GM12878 (cell line): ENCODE measurements around the gene RAD51B. TPM values are rescaled to one million over a fixed set of nuclear protein-coding genes. Genes with fewer than 3 reads are reported as not detected.

ENCODE experiments used
- ATAC-seq: fragments of 200-7000 bp; cut with Tn5 transposase; 3 replicates; pipeline ENCODE4 v1.9.1; 2020; ENCODE audit warnings: mild to moderate bottlenecking, moderate library complexity
- BruUV-seq: library from RNA; stranded (reverse); fragments of 400-500 nt; replicated peaks from 2 replicates; lab custom pipeline; 2021; lab: Mats Ljungman, UMichigan
- CTCF ChIA-PET: fragments of 300-600 bp; sonication (Branson Sonifier 250); formaldehyde crosslinking; extraction: SDS; loops from one replicate; lab custom pipeline; 2021; ENCODE audit warnings: inconsistent platforms; lab: Yijun Ruan, JAX
- POLR2A ChIA-PET: fragments of 350-600 bp; formaldehyde crosslinking; extraction: SDS; loops from one replicate; lab custom pipeline; 2021; ENCODE audit warnings: inconsistent platforms; lab: Charles Lee
- RAD21 ChIA-PET: fragments of 300-600 bp; sonication (Branson Sonifier 250); formaldehyde crosslinking; loops from one replicate; lab custom pipeline; 2023; ENCODE audit warnings: antibody characterized with exemption; ENCODE audit not compliant: unreplicated experiment; lab: Charles Lee
- SMC1A ChIA-PET: fragments of 300-600 bp; sonication (Branson Sonifier 250); formaldehyde crosslinking; loops from one replicate; lab custom pipeline; 2023; ENCODE audit not compliant: unreplicated experiment, uncharacterized antibody; lab: Charles Lee
- DNase-seq: peaks from one replicate; pipeline ENCODE4 v3.0.0-alpha.2; 2011; ENCODE audit warnings: low read depth, low spot score
- FAIRE-seq: peaks from 3 replicates; lab custom pipeline; 2011; peaks lifted over from hg19 to GRCh38; lab: Jason Lieb, UNC
- H2AFZ ChIP-seq: 2 replicates; pipeline ENCODE4 v1.6.0; 2011; ENCODE audit warnings: low read depth, low read length, control low read depth; ENCODE audit not compliant: control insufficient read depth
- H3K27ac ChIP-seq: 2 replicates; pipeline ENCODE4 v1.5.1; 2011; ENCODE audit warnings: control low read depth; ENCODE audit not compliant: control insufficient read depth, insufficient read depth
- H3K27me3 ChIP-seq, 2 experiments: replicated peaks in 1 of 2; 2 replicates each; pipeline versions ENCODE4 v1.6.0 to v1.6.1; 2011; ENCODE audit warnings: low read length in 1 of 2; ENCODE audit not compliant: control insufficient read depth in 2 of 2, insufficient read depth in 2 of 2
- H3K36me3 ChIP-seq, 2 experiments: 2 replicates each; pipeline ENCODE4 v1.5.1; 2011; ENCODE audit warnings: low read length in 1 of 2; ENCODE audit not compliant: control insufficient read depth in 2 of 2, insufficient read depth in 2 of 2
- H3K4me1 ChIP-seq: 2 replicates; pipeline ENCODE4 v1.6.1; 2011; ENCODE audit warnings: mild to moderate bottlenecking, low read length, moderate library complexity, mixed read lengths; ENCODE audit not compliant: control insufficient read depth, insufficient read depth
- H3K4me2 ChIP-seq: 2 replicates; pipeline ENCODE4 v1.6.0; 2011; ENCODE audit warnings: control low read depth; ENCODE audit not compliant: control insufficient read depth, insufficient read depth
- H3K4me3 ChIP-seq: fragments of 200-600 bp; sonication (generic); 2 replicates; pipeline ENCODE4 v1.5.1; 2016
- H3K79me2 ChIP-seq: 2 replicates; pipeline ENCODE4 v1.6.0; 2011; ENCODE audit warnings: low read length; ENCODE audit not compliant: control insufficient read depth, insufficient read depth
- H3K9ac ChIP-seq: 2 replicates; pipeline ENCODE4 v1.8.0; 2011; ENCODE audit warnings: low read length, control low read depth, mixed read lengths; ENCODE audit not compliant: control insufficient read depth, insufficient read depth
- H3K9me3 ChIP-seq: replicated peaks from 3 replicates; pipeline ENCODE4 v1.5.1; 2011; ENCODE audit warnings: mild to moderate bottlenecking, low read length; ENCODE audit not compliant: control insufficient read depth, insufficient read depth
- H4K20me1 ChIP-seq: 2 replicates; pipeline ENCODE4 v1.6.0; 2011; ENCODE audit not compliant: control insufficient read depth, insufficient read depth
- CREB1 ChIP-seq: IDR thresholded peaks from 2 replicates; pipeline ENCODE4 v1.6.1; 2012; ENCODE audit warnings: low read depth, mild to moderate bottlenecking, inconsistent platforms
- DPF2 ChIP-seq: fragments of 450-650 bp; IDR thresholded peaks from 2 replicates; pipeline ENCODE4 v1.6.1; 2017; ENCODE audit warnings: mild to moderate bottlenecking
- FOXK2 ChIP-seq: fragments of 450-650 bp; IDR thresholded peaks from 2 replicates; pipeline ENCODE4 v1.6.1; 2017; ENCODE audit warnings: mild to moderate bottlenecking, moderate library complexity
- IKZF2 ChIP-seq, 2 experiments: fragments of 450-650 bp; IDR thresholded peaks; 2 replicates each; pipeline ENCODE4 v1.6.1; 2017; ENCODE audit warnings: mild to moderate bottlenecking in 2 of 2, moderate library complexity in 2 of 2
- IRF4 ChIP-seq: IDR thresholded peaks from 2 replicates; pipeline ENCODE4 v1.6.1; 2011; ENCODE audit warnings: low read depth, low read length
- JUND ChIP-seq: IDR thresholded peaks from 2 replicates; pipeline ENCODE4 v1.6.1; 2012; ENCODE audit warnings: low read depth, mild to moderate bottlenecking, low read length, improper control_type of control experiment, moderate library complexity
- MEF2B ChIP-seq: fragments of 450-650 bp; IDR thresholded peaks from 2 replicates; pipeline ENCODE4 v1.6.1; 2018; ENCODE audit warnings: mild to moderate bottlenecking, moderate library complexity; ENCODE audit not compliant: partially characterized antibody, poor library complexity, severe bottlenecking
- NBN ChIP-seq: fragments of 450-650 bp; IDR thresholded peaks from 2 replicates; pipeline ENCODE4 v1.6.1; 2016
- NR2C1 ChIP-seq: fragments of 450-650 bp; IDR thresholded peaks from 2 replicates; pipeline ENCODE4 v1.6.1; 2017; ENCODE audit warnings: antibody characterized with exemption, mild to moderate bottlenecking, moderate library complexity
- RUNX3 ChIP-seq: IDR thresholded peaks from 2 replicates; pipeline ENCODE4 v1.6.1; 2012; ENCODE audit warnings: low read length, inconsistent platforms
- SMAD1 ChIP-seq: fragments of 450-650 bp; IDR thresholded peaks from 2 replicates; pipeline ENCODE4 v1.6.1; 2018; ENCODE audit warnings: mild to moderate bottlenecking, low read depth; ENCODE audit not compliant: partially characterized antibody
- SREBF1 ChIP-seq: IDR thresholded peaks from 2 replicates; pipeline ENCODE4 v1.6.1; 2012; ENCODE audit warnings: mild to moderate bottlenecking, low read length
- TAF1 ChIP-seq: IDR thresholded peaks from 2 replicates; pipeline ENCODE4 v1.6.1; 2011; ENCODE audit warnings: mild to moderate bottlenecking, low read depth, low read length, borderline replicate concordance
- TBL1XR1 ChIP-seq: IDR thresholded peaks from 2 replicates; pipeline ENCODE4 v1.6.1; 2012; ENCODE audit warnings: low read depth, low read length, improper control_type of control experiment
- TCF7 ChIP-seq: IDR thresholded peaks from 2 replicates; pipeline ENCODE4 v1.6.1; 2014; ENCODE audit warnings: antibody characterized with exemption, borderline replicate concordance
- YY1 ChIP-seq: IDR thresholded peaks from 2 replicates; pipeline ENCODE4 v1.6.1; 2011; ENCODE audit warnings: low read depth, mild to moderate bottlenecking, low read length
- ZNF217 ChIP-seq: fragments of 450-650 bp; IDR thresholded peaks from 2 replicates; pipeline ENCODE4 v1.6.1; 2017; ENCODE audit warnings: antibody characterized with exemption, mild to moderate bottlenecking
- ZNF622 ChIP-seq: fragments of 450-650 bp; IDR thresholded peaks from 2 replicates; pipeline ENCODE4 v1.6.1; 2017; ENCODE audit warnings: mild to moderate bottlenecking, inconsistent platforms
- WGBS: methylation state at CpG from one replicate; pipeline ENCODE4 v1.1.6; 2016; ENCODE audit warnings: low lambda C conversion rate; ENCODE audit not compliant: insufficient replicate concordance, insufficient coverage; ENCODE audit errors: missing lambda C conversion rate; 5-methylcytosine and 5-hydroxymethylcytosine counted together
- in situ Hi-C: fragments of 300-500 bp; cut with MboI; formaldehyde crosslinking; loops from 9 replicates; pipeline ENCODE4 v1.14.3; 2018; ENCODE audit warnings: mixed read lengths
- intact Hi-C: fragments of 100-400 bp; cut with micrococcal nuclease; formaldehyde crosslinking; loops from one replicate; pipeline ENCODE4 v1.14.2; 2022; ENCODE audit not compliant: unreplicated experiment
- polyA plus RNA-seq, 11 experiments: library from polyadenylated mRNA; depleted of rRNA in 4 of 11; unstranded in 6 of 11; stranded (reverse) in 5 of 11; fragments of >200 nt; fragmentation: Nextera tagmentation in 4 of 11; fragmentation: Illumina TruSeq in 1 of 11; extraction: Ambion mirVana in 4 of 11; extraction: Trizol in 1 of 11; gene quantifications; 1 replicate in 1 of 11; 2 replicates in 10 of 11; pipeline versions ENCODE4 v1.2.1 to v1.2.3, GENCODE V29; 2011 to 2016; ENCODE audit warnings: inconsistent platforms in 2 of 11, missing spikeins in 2 of 11, low read depth in 1 of 11
- total RNA-seq, 4 experiments: library from RNA; depleted of rRNA in 3 of 4; stranded (reverse); fragments of >200 nt in 3 of 4; fragmentation: Illumina TruSeq in 1 of 4; extraction: Trizol in 1 of 4; gene quantifications; 2 replicates each; pipeline versions ENCODE4 v1.2.1 to v1.2.3, GENCODE V29; 2013 to 2021
- TF ChIP-seq, protein P1 (sequence below): IDR thresholded peaks from 2 replicates; pipeline ENCODE4 v1.6.1; 2012; ENCODE audit warnings: low read length, inconsistent platforms
- TF ChIP-seq, protein P2 (sequence below): fragments of 450-650 bp; IDR thresholded peaks from 2 replicates; pipeline ENCODE4 v1.6.1; 2018; ENCODE audit warnings: mild to moderate bottlenecking, low read depth, moderate library complexity; ENCODE audit not compliant: partially characterized antibody
- TF ChIP-seq, protein P3 (sequence below): IDR thresholded peaks from 2 replicates; pipeline ENCODE4 v1.6.1; 2011; ENCODE audit warnings: mild to moderate bottlenecking, low read depth, low read length, moderate library complexity; ENCODE audit not compliant: insufficient replicate concordance

The RAD51B gene
- total and polyA plus RNA-seq, 10 of the 15 experiments (the other 5 are each of a cell fraction or from before 2014, with no cell fraction given) = 9.8 to 26.8 (median 21.3) TPM

DNA sequence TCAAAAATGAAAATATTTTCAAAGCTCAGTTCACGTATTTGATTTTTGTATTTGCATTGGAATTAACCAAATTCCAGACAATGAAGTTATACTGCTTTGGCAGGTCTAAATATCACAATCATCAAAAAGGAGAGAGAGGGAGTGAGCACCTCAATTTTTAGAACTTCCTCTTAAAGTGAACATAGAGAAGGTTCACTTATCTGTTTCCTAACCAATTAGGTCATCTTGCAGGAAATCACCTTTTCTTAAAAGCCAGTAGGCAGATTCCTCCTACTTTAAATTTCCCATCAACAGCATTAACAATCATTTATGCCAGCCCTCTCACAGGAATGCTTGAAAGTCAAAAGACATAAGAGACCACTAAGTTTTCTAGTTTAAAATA, 584.6 kb downstream of the RAD51B start:
- CTCF ChIA-PET = interaction anchor here (0.6 to 10.6 kb wide), 15 partner anchors 18 to 421 kb away, joined by 3 to 143 read pairs (median 7); no protein-coding TSS in a partner anchor
- FAIRE-seq = no peak
- SMC1A ChIA-PET = interaction anchor here (0.6 to 13.3 kb wide), 30 partner anchors 12 to 417 kb away, joined by 3 to 251 read pairs (median 8); partner anchors contain the start of gene ZFP36L1
- intact Hi-C loops (loop anchor here (2.0 to 10.0 kb wide), 5 partner anchors 137 to 459 kb away; partner anchors contain the start of gene ZFP36L1), in situ Hi-C loops (loop anchor here (5.0 kb wide), 1 partner anchor 388 kb away; the partner anchor contains the start of gene ZFP36L1)
- Histone ChIP-seq H2AFZ (no peak overlapping the region), H3K4me1 (peaks cover 72% of the 10 kb centered on the region), H3K9me3 (no peaks in the 10 kb centered on the region; the same call in 2 of the 3 replicates), H3K27ac (peak overlapping the region; percentile 100), H3K9ac (peak overlapping the region; percentile 71), H3K79me2 (peaks cover 4% of the 10 kb centered on the region), H3K4me3 (peak overlapping the region; percentile 42; the same call in 1 of the 2 replicates), H4K20me1 (no peaks in the 10 kb centered on the region), H3K4me2 (peak overlapping the region; percentile 75), H3K36me3 (no peaks in the 10 kb centered on the region), H3K27me3 (no peaks in the 10 kb centered on the region)
- DNase-seq = no peak
- RAD21 ChIA-PET = interaction anchor here (0.8 to 12.9 kb wide), 23 partner anchors 13 to 440 kb away, joined by 3 to 208 read pairs (median 13); partner anchors contain the start of gene ZFP36L1
- peak; percentile 28 for ATAC-seq
- WGBS = 7% methylated on average over 1 of the region's 1 CpG
- no TSS peak for BruUV-seq
- POLR2A ChIA-PET = interaction anchor here (1.1 to 6.9 kb wide), 18 partner anchors 29 to 411 kb away, joined by 3 to 103 read pairs (median 8); no protein-coding TSS in a partner anchor
- TF ChIP-seq MEF2B (no peak), TCF7 (0 out of 2 replicates have a peak, but pooled peaks have one; percentile 38), SMAD1 (peak; percentile 5), RUNX3 (peak; percentile 33; the same call in 1 of the 2 replicates), YY1 (no peak), TAF1 (peak; percentile 52; the same call in 1 of the 2 replicates), CREB1 (0 out of 2 replicates have a peak, but pooled peaks have one; percentile 7), TBL1XR1 (0 out of 2 replicates have a peak, but pooled peaks have one; percentile 5), NR2C1 (no peak), SREBF1 (no peak), IRF4 (no peak), IKZF2 (IDR thresholded peaks at IDR 0.05) (peak in 1 of 2 experiments; percentile 11; a peak in 2 of 4 replicates), JUND (no peak), ZNF622 (no peak), FOXK2 (no peak), NBN (no peak), ZNF217 (no peak), DPF2 (no peak)
- TF ChIP-seq, protein P1, sequence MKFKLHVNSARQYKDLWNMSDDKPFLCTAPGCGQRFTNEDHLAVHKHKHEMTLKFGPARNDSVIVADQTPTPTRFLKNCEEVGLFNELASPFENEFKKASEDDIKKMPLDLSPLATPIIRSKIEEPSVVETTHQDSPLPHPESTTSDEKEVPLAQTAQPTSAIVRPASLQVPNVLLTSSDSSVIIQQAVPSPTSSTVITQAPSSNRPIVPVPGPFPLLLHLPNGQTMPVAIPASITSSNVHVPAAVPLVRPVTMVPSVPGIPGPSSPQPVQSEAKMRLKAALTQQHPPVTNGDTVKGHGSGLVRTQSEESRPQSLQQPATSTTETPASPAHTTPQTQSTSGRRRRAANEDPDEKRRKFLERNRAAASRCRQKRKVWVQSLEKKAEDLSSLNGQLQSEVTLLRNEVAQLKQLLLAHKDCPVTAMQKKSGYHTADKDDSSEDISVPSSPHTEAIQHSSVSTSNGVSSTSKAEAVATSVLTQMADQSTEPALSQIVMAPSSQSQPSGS = peak; percentile 95
- TF ChIP-seq, protein P2, sequence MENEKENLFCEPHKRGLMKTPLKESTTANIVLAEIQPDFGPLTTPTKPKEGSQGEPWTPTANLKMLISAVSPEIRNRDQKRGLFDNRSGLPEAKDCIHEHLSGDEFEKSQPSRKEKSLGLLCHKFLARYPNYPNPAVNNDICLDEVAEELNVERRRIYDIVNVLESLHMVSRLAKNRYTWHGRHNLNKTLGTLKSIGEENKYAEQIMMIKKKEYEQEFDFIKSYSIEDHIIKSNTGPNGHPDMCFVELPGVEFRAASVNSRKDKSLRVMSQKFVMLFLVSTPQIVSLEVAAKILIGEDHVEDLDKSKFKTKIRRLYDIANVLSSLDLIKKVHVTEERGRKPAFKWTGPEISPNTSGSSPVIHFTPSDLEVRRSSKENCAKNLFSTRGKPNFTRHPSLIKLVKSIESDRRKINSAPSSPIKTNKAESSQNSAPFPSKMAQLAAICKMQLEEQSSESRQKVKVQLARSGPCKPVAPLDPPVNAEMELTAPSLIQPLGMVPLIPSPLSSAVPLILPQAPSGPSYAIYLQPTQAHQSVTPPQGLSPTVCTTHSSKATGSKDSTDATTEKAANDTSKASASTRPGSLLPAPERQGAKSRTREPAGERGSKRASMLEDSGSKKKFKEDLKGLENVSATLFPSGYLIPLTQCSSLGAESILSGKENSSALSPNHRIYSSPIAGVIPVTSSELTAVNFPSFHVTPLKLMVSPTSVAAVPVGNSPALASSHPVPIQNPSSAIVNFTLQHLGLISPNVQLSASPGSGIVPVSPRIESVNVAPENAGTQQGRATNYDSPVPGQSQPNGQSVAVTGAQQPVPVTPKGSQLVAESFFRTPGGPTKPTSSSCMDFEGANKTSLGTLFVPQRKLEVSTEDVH = no peak
- TF ChIP-seq, protein P3, sequence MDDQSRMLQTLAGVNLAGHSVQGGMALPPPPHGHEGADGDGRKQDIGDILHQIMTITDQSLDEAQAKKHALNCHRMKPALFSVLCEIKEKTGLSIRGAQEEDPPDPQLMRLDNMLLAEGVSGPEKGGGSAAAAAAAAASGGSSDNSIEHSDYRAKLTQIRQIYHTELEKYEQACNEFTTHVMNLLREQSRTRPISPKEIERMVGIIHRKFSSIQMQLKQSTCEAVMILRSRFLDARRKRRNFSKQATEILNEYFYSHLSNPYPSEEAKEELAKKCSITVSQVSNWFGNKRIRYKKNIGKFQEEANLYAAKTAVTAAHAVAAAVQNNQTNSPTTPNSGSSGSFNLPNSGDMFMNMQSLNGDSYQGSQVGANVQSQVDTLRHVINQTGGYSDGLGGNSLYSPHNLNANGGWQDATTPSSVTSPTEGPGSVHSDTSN = no peak
